HG03575 (cell line): ENCODE results near the gene BATF.

ENCODE experiments used
- ATAC-seq: cut with Tn5 transposase; IDR thresholded peaks from one replicate; pipeline ENCODE4 v1.9.1; 2021; ENCODE audit not compliant: unreplicated experiment, insufficient number of reproducible peaks, low FRiP score; ENCODE audit errors: extremely low read depth

The BATF gene

GRCh38 chr14:75553761-75554364, 31.6 kb downstream of the BATF start:
- no peak for ATAC-seq

DNA sequence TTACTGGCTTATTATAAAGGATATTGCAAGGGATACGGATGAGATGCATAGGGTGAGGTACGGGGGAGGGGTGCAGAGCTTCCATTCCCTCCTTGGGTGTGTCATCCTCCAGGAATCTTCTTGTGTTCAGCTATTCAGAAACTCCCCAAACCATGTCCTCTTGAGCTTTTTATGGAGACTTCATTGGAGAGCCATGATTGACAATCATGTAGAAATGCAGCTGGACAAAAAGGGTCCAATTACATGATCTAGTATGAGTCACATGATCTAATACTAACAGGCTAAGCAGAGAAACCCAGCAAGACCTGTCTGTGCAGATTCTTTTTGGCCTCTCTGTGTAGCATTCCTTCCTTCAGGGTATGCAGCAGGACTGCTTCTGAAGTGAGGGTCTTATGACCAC, 32.2 kb downstream of the BATF start:
- no peak for ATAC-seq

GRCh38 chr14:75558440-75558839, 36.2 kb downstream of the BATF start:
- ATAC-seq: no peak

GRCh38 chr14:75559045-75559444, 36.8 kb downstream of the BATF start:
- ATAC-seq: no peak

GRCh38 chr14:75559451-75560222, 37.4 kb downstream of the BATF start:
- ATAC-seq: no peak

DNA sequence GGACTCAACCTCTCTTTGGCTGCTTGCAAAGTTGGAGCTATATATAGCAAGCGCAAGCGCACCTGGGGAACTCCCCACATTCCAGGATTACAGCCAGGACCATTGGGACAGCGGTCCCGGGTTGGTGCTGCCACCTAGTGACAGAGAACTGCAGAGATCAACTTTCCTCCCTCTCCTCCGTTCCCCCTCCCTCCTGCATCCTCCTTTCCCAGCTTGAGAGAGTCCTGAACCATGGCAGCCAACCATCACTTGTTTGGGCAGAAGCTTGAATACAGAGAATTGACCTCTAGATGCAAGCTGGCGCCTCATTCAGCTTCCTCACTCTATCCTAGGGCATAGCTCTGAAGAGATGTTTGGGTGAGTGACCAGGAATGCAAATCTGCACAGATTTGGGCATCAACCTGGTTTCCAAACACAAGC, 38.8 kb downstream of the BATF start:
- ATAC-seq: no peak

- ATAC-seq: no peak
Measured at GRCh38 chr14:75562089-75562488, 39.8 kb downstream of the BATF start.

GRCh38 chr14:75562489-75562888, 40.2 kb downstream of the BATF start:
- ATAC-seq: no peak

- ATAC-seq: no peak
Measured at GRCh38 chr14:75563931-75564330, 41.7 kb downstream of the BATF start.

DNA sequence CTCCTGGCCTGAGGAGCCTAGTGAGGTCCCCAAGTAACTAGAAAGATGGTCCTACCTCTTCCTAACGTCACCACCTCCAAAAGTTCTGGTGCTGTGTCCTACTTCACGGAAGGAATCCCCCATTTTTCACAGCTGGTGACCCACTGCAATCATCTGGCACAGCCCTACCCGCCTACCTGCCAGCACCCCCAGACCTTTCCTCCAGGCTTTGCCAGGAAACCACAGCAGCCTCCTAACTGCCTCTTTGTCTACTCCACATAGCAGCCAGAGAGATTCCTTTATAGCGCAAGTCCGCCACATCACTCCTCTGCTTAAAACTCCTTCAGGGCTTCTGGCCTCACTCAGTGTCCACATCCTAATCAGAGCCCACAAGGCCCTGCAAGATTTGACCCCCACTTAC, 42.8 kb downstream of the BATF start:
- no peak for ATAC-seq

DNA sequence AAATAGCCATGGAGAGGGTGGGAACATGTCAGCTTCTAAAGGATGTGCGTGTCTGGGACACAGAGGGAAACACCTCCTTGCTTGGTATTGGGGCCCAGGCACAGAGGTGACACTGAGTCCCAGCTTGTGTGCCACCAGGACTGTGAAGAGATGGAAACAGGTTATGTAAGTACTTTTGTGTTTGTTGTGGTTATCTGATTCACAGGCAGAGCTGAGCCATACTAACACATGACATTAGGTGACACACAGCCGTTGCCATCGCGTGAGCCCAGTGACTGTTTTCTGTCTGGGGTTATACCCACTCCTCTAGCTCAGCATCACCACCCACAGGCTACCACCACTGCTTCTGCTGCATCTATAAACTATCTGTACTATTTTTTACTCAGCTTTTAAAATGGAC, 44.1 kb downstream of the BATF start:
- no peak for ATAC-seq

DNA sequence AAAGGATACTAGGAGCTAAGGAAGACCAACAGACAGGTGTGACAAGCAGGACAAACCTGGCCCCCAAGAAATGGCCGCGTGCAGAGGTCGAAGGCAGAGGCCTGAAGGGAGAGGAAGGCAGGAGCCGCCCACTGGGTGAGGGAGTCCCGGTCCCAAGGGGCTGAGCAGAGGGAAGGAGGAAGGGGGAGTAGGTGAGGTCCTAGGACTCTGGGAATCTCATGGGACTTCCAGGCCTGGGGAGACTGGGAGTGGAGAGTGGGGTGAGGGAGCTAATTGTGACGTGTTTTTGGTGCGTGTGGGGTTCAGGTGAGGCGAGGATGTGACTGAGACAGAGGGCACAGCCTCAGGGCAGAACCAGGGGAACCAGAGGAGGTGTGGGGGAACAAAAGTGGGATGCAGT, 44.5 kb downstream of the BATF start:
- ATAC-seq: no peak

- no peak for ATAC-seq
Measured at GRCh38 chr14:75568140-75568539, 45.9 kb downstream of the BATF start.

GRCh38 chr14:75568791-75569190, 46.5 kb downstream of the BATF start:
- ATAC-seq: no peak

GRCh38 chr14:75570797-75571196, 48.5 kb downstream of the BATF start:
- ATAC-seq: no peak

DNA sequence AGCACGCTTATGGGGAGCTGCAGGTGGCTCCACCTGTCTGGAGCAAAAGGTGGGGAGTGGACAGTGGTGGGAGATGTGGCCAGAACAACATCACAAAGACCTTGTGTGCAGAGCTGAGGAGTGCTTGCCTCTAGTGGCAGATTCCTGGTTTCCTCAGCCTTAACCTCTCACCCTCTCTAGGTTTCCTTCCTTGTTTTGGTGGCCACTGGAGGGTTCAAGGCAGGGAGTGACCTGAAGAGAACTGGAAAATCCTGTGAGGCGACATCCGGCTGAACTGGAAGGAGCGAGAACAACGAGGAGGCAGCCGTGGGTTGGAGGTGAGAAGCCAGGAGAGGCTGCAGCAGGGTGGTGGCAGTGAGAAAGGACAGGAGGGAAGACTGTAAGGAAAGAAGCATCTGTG, 49.8 kb downstream of the BATF start:
- no peak for ATAC-seq

- no peak for ATAC-seq
Measured at GRCh38 chr14:75577090-75577489, 54.8 kb downstream of the BATF start.

- no peak for ATAC-seq
Measured at GRCh38 chr14:75577729-75578101, 55.4 kb downstream of the BATF start.

DNA sequence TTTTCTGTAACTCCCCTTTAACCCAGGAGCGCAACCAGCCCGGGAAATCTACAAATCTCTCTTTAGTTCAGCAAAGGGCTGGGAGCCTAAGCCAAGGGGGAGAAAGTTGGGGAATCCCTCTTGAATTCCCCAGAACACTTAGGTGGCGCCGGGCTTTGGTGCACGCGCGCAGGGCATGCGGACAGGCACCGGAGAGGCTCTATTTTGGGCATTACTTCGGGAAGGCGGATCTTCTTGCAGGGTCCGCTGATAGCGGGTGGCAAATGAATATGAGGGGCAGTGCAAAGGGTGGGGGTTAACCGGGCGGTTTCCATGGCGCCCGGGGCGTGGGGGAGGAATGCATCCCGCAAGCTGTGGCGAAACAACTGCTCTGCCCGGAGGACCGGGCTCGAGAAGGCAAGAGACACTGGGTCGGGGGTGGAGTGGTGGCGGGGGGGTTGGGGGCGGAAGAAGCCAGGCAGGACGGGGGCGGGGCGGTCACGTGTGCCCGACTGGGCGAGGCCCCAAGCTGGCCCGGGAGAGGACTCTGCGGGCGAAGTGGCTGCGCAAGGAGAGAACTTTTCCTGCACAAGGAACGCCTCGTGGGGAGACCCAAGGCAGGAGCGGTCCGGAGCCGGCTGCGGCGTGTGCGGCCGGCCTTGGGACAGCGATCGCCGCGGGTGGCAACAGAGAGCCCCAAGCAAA, 56.0 kb downstream of the BATF start, which contains the start of gene FLVCR2:
Gene FLVCR2, plus strand, starts transcription at position 519 of the 684 bp plus-strand sequence. CDS start 353 bp downstream, outside the sequence.
- no peak for ATAC-seq

DNA sequence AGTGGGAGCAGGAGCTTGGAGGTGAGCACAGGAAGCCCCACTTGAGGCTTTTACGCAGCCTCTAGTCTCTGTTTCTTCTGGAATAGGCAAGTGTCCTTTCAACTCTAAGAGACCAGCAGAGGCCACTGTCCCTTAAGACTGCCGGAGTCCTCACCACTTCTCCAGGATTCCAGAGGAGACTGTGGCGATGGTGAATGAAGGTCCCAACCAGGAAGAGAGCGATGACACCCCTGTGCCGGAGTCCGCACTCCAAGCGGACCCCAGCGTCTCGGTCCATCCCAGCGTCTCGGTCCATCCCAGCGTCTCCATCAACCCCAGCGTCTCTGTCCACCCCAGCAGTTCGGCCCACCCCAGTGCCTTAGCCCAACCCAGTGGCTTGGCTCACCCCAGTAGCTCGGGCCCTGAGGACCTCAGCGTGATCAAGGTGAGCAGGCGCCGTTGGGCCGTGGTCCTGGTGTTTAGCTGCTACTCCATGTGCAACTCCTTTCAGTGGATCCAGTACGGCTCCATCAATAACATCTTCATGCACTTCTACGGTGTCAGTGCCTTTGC, 56.6 kb downstream of the BATF start:
- ATAC-seq: no peak
